Hematopoietic multipotent progenitor cell treated with erythropoietin and hydrocortisone succinate and interleukin-3 and kit ligand, for 6 days (in vitro differentiated cells): Measurements from ENCODE around the gene TRAPPC14.
"Not testable (repeated sequence)": the region's sequence is repeated elsewhere in the genome, so short reads cannot be mapped to it uniquely, and the experiment has no call there.

Experiments
- DNase-seq: peaks from one replicate; pipeline ENCODE4 v3.0.0-alpha.2; 2015

Gene TRAPPC14

GRCh38 chr7:100152937-100153666 is 5.4 kb downstream of the TRAPPC14 start:
- DNase-seq = no peak

DNA sequence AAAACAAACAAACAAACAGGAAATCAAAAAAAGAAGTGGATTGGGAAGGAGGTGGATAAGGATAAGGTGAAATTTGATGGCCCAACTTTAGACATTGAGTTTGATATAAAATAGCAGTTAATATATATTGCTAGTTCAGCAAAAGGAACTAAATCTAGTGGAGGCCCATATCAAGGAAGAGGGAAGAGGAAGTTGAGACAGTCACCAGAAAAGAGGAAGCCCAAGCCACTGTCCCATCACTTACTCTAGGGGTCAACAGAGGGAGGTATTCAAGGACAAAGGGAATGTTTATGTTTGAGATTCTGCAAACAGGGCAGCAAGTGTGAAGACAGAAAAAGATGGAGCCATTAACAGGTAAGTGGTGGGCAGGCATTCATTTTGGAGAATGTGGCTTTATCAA is 6.1 kb downstream of the TRAPPC14 start:
- DNase-seq = peak; percentile 57

- peak; percentile 100 for DNase-seq
Measured at GRCh38 chr7:100148559-100149328, 9.8 kb downstream of the TRAPPC14 start, which contains the start of gene LAMTOR4. Gene LAMTOR4, plus strand, starts transcription at chr7:100148918. Its CDS starts 55 bp downstream, at chr7:100148973.

- no peak for DNase-seq
Measured at GRCh38 chr7:100148225-100148558, 10.3 kb downstream of the TRAPPC14 start.

- DNase-seq = no peak
Measured at GRCh38 chr7:100147278-100147677, 11.2 kb downstream of the TRAPPC14 start.

DNA sequence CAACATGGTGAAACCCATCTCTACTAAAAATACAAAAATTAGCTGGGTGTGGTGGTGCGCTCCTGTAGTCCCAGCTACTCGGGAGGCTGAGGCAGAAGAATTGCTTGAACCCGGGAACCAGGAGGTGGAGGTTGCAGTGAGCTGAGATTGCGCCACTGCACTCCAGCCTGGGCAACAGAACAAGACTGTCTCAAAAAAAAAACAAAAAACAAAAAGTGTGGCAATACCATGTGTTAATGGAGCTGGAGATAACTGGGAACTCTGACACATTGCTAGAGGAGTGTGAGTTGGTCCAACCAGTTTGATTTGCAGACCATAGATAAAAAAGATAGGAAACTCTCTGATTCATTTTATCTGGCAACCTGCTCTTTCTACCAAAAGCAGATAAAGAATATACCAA is 12.2 kb downstream of the TRAPPC14 start:
- DNase-seq = peak; percentile 68

DNA sequence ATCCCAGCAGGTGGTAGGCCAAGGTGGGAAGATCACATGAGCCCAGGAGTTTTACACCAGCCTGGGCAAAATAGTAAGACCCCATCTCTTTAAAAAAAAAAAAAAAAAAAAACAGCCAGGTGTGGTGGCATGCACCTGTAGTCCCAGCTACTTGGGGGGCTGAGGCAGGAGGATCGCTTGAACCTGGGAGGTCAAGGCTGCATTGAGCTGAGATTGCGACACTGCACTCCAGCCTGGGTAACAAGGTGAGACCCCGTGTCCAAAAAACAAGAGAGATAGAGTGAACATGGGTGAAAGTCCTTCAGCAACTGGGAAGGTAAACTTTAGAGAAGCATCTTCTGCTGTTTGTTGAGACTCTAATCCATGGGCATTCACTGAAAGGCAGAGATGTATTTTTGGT is 16.1 kb downstream of the TRAPPC14 start:
- no peak for DNase-seq

GRCh38 chr7:100141555-100141949 is 17.0 kb downstream of the TRAPPC14 start:
- peak; percentile 51 for DNase-seq

DNA sequence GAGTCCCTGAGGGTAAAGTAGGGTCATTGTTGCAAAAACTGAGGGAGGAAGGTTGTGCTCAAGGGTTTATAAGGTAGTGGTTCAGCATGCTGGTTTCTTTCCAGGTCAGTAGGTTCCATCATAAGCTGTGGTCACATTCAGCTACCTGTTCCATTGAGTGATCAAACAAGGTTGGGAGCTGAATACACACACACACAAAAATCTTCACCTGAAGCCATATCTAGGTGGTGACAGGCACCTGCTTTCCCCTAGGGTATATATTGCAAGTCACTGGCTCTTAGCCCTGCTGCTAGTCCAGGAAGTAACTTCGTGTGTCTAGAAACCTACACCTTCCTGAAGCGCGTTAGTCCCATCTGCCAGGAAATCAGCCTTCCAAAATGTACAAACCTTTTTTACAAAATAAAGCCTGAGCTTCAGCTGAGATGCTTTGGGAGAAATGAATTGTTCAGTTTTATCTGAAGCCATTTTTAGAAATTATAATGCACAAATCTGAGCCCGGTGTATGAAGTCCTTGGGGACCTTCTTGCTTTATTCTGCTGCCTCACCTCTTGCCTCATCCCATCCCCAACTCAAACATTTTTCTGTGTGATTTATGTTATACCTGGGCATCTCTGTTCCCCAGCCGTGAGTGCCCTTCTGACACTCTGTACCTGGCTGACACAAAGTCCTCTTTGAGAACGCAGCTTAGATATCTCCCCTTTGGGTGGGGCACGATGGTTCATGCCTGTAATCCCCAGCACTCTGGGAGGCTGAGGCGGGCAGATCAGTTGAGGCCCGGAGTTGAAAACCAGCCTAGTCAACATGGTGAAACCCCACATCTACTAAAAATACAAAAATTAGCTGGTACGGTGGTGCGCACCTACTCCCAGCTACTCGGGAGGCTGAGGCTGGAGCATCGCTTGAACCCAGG is 20.4 kb downstream of the TRAPPC14 start:
- DNase-seq = no peak

GRCh38 chr7:100132697-100133151 is 25.8 kb downstream of the TRAPPC14 start:
- peak; percentile 86 for DNase-seq

DNA sequence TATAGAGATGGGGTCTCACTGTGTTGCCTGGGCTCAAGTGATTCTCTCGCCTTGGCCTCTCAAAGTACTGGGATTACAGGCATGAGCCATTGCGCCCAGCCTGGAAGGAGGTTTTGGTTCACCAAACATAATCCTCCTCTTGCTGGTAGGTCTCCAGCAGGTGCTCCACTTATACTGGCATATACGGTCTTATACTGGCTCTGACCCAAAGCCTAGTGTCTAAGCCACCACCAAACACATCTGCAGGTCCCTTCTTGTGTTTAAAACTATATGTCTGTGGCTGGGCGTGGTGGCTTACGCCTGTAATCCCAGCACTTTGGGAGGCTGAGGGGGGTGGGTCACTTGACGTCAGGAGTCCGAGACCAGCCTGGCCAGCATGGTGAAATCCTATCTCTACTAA is 26.4 kb downstream of the TRAPPC14 start:
- DNase-seq = no peak

- DNase-seq = peak; percentile 86
Measured at GRCh38 chr7:100130608-100131453, 27.7 kb downstream of the TRAPPC14 start.

- not testable (repeated sequence) for DNase-seq
Measured at GRCh38 chr7:100130220-100130607, 28.3 kb downstream of the TRAPPC14 start.

DNA sequence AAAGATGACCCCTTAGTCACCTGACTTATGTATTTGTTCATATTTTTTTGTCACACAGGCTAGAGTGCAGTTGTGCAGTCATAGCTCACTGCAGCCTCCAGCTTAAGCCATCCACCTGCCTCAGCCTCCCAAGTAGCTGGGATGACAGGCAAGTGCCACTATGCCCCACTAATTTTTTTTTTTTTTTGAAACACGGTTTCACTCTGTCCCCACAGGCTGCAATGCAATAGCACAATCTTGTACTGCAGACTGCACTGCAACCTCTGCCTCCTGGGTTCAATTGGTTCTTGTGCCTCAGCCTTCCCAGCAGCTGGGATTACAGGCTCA is 29.9 kb downstream of the TRAPPC14 start:
- DNase-seq = no peak

DNA sequence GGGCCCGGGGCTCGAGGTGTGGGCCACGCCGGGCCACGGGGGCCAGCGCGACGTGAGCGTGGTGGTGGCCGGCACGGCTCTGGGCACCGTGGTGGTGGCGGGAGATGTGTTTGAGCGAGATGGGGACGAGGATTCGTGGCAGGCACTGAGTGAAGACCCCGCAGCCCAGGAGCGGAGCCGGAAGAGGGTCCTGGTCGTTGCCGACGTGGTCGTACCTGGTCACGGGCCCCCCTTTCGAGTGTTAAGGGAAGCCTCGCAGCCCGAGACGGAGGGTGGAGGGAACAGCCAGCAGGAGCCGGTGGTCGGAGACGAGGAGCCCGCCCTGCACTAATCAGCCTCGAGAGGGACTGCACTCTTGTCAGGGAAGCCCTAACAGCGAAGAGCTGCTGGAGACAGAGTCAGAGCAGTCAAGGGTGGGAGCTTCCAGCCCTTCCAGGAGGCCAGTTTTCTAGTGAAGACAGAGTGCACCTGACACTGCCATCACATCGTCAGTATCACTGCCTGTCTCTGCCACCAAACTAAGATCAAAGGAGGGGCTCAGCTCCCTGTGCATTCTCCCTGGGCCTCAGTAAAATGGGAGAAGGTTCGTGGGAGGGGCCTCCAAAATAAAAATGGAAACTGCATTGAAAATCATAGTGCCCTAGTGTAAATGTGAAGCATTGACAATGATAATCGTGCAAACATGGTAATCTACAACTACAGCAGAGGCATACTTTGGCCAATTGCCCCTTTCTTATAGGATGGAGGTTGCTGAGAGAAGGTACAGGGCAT is 30.5 kb downstream of the TRAPPC14 start:
- DNase-seq = peak; percentile 72

DNA sequence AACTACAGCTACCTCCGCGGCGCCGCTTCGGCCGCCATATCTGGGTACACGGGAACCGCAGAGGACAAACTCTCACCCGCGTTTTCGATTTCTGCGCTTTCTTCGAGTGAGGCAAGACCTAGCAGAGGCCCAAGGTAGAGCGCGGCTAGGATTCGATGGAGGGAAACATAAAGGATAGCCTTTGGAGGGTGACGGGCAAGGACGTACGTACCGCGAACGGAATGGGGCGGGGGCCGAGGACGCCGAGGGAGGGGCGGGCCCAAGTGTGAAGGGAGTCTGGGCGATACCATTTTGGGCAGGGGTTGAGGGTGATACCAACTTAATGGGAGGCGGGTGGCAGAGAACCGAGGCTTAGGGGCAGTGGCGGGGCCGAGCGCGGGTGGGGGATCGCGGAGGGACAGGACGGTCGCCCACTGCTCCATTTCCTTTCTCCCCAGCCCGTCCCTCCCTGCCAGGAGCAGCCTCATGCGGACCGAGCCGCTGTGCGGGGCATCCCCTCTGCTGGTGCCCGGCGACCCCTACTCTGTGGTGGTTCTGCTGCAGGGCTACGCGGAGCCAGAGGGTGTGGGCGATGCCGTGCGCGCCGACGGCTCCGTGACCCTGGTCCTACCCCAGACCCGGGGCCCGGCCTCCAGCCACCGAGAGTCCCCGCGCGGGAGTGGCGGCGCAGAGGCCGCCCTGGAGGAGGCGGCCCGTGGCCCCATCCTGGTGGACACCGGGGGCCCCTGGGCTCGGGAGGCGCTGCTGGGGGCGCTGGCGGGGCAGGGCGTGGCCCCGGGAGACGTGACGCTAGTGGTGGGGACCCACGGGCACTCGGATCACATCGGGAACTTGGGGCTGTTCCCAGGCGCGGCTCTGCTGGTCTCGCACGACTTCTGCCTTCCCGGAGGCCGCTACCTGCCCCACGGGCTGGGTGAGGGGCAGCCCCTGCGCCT is 31.3 kb downstream of the TRAPPC14 start, which contains the start of gene MBLAC1:
Gene MBLAC1, plus strand, starts transcription at position 37 of the 935 bp plus-strand sequence. Its CDS starts 429 bp downstream, at position 466.
- peak; percentile 97 for DNase-seq

- DNase-seq = no peak
Measured at GRCh38 chr7:100126239-100126930, 32.1 kb downstream of the TRAPPC14 start.

DNA sequence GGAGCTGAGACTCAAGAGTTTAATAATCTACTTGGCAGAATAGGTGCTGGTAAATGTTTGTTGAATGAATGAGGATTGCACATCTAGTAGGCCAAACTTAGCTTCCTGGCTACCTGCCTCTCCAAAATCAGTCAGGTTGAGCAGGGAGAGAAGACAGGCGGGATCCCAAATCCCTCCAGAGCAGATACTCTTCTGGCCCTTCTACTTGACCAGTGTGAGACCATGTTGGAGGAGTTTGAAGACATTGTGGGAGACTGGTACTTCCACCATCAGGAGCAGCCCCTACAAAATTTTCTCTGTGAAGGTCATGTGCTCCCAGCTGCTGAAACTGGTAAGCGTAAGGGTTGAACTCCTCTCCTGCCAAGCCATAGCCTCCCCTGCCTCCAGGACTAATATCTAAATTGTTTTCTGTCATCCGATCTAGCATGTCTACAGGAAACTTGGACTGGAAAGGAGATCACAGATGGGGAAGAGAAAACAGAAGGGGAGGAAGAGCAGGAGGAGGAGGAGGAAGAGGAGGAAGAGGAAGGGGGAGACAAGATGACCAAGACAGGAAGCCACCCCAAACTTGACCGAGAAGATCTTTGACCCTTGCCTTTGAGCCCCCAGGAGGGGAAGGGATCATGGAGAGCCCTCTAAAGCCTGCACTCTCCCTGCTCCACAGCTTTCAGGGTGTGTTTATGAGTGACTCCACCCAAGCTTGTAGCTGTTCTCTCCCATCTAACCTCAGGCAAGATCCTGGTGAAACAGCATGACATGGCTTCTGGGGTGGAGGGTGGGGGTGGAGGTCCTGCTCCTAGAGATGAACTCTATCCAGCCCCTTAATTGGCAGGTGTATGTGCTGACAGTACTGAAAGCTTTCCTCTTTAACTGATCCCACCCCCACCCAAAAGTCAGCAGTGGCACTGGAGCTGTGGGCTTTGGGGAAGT is 34.0 kb downstream of the TRAPPC14 start:
- DNase-seq = peak; percentile 76
